Measurements from ENCODE around the gene FGFRL1.

The FGFRL1 gene

GRCh38 chr4:1030559-1030958 is 19.1 kb downstream of the FGFRL1 start:
- Histone ChIP-seq H3K4me3 (ENCODE audit: low read depth, low read length) (no peak overlapping the region), H3K27ac (no peak overlapping the region), H3K4me1 (no peaks in the 10 kb centered on the region), H3K36me3 (ENCODE audit: control insufficient read depth, insufficient read depth, low read length) (no peaks in the 10 kb centered on the region), H3K79me2 (no peaks in the 10 kb centered on the region), H3K4me2 (ENCODE audit: low read length) (no peak overlapping the region), H3K9ac (no peak overlapping the region), H3K9me3 (ENCODE audit: control insufficient read depth, low read length) (no peaks in the 10 kb centered on the region), H3K27me3 (ENCODE audit: control insufficient read depth, insufficient read depth, low read length) (no peaks in the 10 kb centered on the region), H2AFZ (no peak overlapping the region)
- TF ChIP-seq CTCF (IDR thresholded peaks at IDR 0.05) = no peak

- Histone ChIP-seq H3K36me3 (ENCODE audit: control insufficient read depth, insufficient read depth, low read length) (no peaks in the 10 kb centered on the region), H3K27me3 (ENCODE audit: control insufficient read depth, insufficient read depth, low read length) (no peaks in the 10 kb centered on the region), H3K4me1 (no peaks in the 10 kb centered on the region), H3K27ac (no peak overlapping the region), H3K79me2 (no peaks in the 10 kb centered on the region), H3K9me3 (ENCODE audit: control insufficient read depth, low read length) (no peaks in the 10 kb centered on the region), H3K9ac (no peak overlapping the region), H3K4me2 (ENCODE audit: low read length) (no peak overlapping the region), H2AFZ (no peak overlapping the region), H3K4me3 (ENCODE audit: low read depth, low read length) (no peak overlapping the region)
- TF ChIP-seq CTCF (IDR thresholded peaks at IDR 0.05) = no peak
These were observed 19.9 kb downstream of the FGFRL1 start for GRCh38 chr4:1031346-1031745.

GRCh38 chr4:1031956-1032795 is 20.8 kb downstream of the FGFRL1 start:
- TF ChIP-seq CTCF (IDR thresholded peaks at IDR 0.05) = no peak
- H3K4me2 ChIP-seq (ENCODE audit: low read length) = no peak overlapping the region
- H3K9me3 ChIP-seq (ENCODE audit: control insufficient read depth, low read length) = no peaks in the 10 kb centered on the region
- H3K27ac ChIP-seq = no peak overlapping the region
- no peaks in the 10 kb centered on the region for H3K4me1 ChIP-seq
- H3K27me3 ChIP-seq (ENCODE audit: control insufficient read depth, insufficient read depth, low read length) = no peaks in the 10 kb centered on the region
- no peak overlapping the region for H2AFZ ChIP-seq
- no peaks in the 10 kb centered on the region for H3K36me3 ChIP-seq (ENCODE audit: control insufficient read depth, insufficient read depth, low read length)
- H3K79me2 ChIP-seq = no peaks in the 10 kb centered on the region
- H3K9ac ChIP-seq = no peak overlapping the region
- no peak overlapping the region for H3K4me3 ChIP-seq (ENCODE audit: low read depth, low read length)

- H3K79me2 ChIP-seq = no peaks in the 10 kb centered on the region
- H3K4me1 ChIP-seq = no peaks in the 10 kb centered on the region
- no peak overlapping the region for H3K4me2 ChIP-seq (ENCODE audit: low read length)
- TF ChIP-seq CTCF (IDR thresholded peaks at IDR 0.05) = no peak
- H3K27me3 ChIP-seq (ENCODE audit: control insufficient read depth, insufficient read depth, low read length) = no peaks in the 10 kb centered on the region
- H3K4me3 ChIP-seq (ENCODE audit: low read depth, low read length) = no peak overlapping the region
- H3K36me3 ChIP-seq (ENCODE audit: control insufficient read depth, insufficient read depth, low read length) = no peaks in the 10 kb centered on the region
- no peak overlapping the region for H2AFZ ChIP-seq
- no peak overlapping the region for H3K9ac ChIP-seq
- H3K27ac ChIP-seq = no peak overlapping the region
- H3K9me3 ChIP-seq (ENCODE audit: control insufficient read depth, low read length) = no peaks in the 10 kb centered on the region
These were observed 21.4 kb downstream of the FGFRL1 start for GRCh38 chr4:1032861-1033260.

Data from parathyroid adenoma (tissue), 2 donors.